Heart right ventricle (tissue), 16 donors: ENCODE results near the gene FGF21. TPM values are rescaled to one million over a fixed set of nuclear protein-coding genes. Genes with fewer than 3 reads are reported as not detected.

ENCODE experiments used
- ATAC-seq, 8 donors: fragments of 200-7000 bp; cut with Tn5 transposase; one replicate each; pipeline ENCODE4 v1.9.1; 2020; ENCODE audit warnings: mild to moderate bottlenecking in 8 of 8, moderate library complexity in 8 of 8, moderate number of reproducible peaks in 1 of 8
- DNase-seq, 2 donors: peaks; one replicate each; pipeline ENCODE4 v3.0.0-alpha.2; 2020
- H3K27ac ChIP-seq, 10 donors: fragments of 200-600 bp; sonication (generic) in 2 of 10; one replicate each; pipeline versions ENCODE4 v1.5.0 to v1.8.0; 2020 to 2022; ENCODE audit warnings: mild to moderate bottlenecking in 3 of 10
- H3K27me3 ChIP-seq, 7 donors: fragments of 200-600 bp; one replicate each; pipeline ENCODE4 v1.8.0; 2021 to 2022; ENCODE audit warnings: mild to moderate bottlenecking in 2 of 7
- H3K36me3 ChIP-seq, 9 donors: fragments of 200-600 bp; sonication (generic) in 1 of 9; one replicate each; pipeline versions ENCODE4 v1.5.0 to v1.8.0; 2020 to 2022; ENCODE audit warnings: mild to moderate bottlenecking in 2 of 9
- H3K4me1 ChIP-seq, 9 donors: fragments of 200-600 bp; sonication (generic) in 1 of 9; one replicate each; pipeline versions ENCODE4 v1.5.0 to v1.8.0; 2020 to 2022; ENCODE audit warnings: mild to moderate bottlenecking in 4 of 9
- H3K4me3 ChIP-seq, 10 donors: fragments of 200-600 bp; sonication (generic) in 2 of 10; one replicate each; pipeline versions ENCODE4 v1.5.0 to v1.8.0; 2020 to 2022; ENCODE audit warnings: mild to moderate bottlenecking in 7 of 10, moderate library complexity in 2 of 10
- H3K9me3 ChIP-seq, 11 donors: fragments of 200-600 bp in 10 of 11; sonication (generic) in 2 of 11; one replicate each; pipeline versions ENCODE4 v1.5.0 to v1.8.0; 2013 to 2022; ENCODE audit warnings: mild to moderate bottlenecking in 2 of 11, control low read depth in 1 of 11, moderate library complexity in 1 of 11
- WGBS, 2 donors: extraction: QIAGEN DNeasy Blood & Tissue Kit; methylation state at CpG; one replicate each; pipeline ENCODE4 v1.1.7; 2013; ENCODE audit warnings: inconsistent platforms in 1 of 2; 5-methylcytosine and 5-hydroxymethylcytosine counted together
- intact Hi-C, 10 donors: fragments of 100-400 bp; cut with DNase I; formaldehyde crosslinking; loops; one replicate each; pipeline versions ENCODE4 v1.11.1 to v1.14.2; 2022
- polyA plus RNA-seq, 2 donors: library from polyadenylated mRNA; stranded (reverse); fragments of 200-250 nt; gene quantifications; one replicate each; pipeline ENCODE4 v1.2.3, GENCODE V29; 2013
- total RNA-seq, 10 donors: library from RNA; stranded (reverse); fragmentation: NEBNext Ultra II Directional in 3 of 10; extraction: Animal tissue kit (Norgen Biotek cat#: 25700) in 3 of 10; gene quantifications; one replicate each; pipeline versions ENCODE4 v1.2.1 to v1.2.4, GENCODE V29; 2021 to 2023
- TF ChIP-seq, protein P1 (sequence below), 9 donors: fragments of 200-600 bp; sonication (generic) in 2 of 9; IDR thresholded peaks; one replicate each; pipeline versions ENCODE4 v1.5.0 to v1.8.0; 2021 to 2022; ENCODE audit warnings: antibody characterized with exemption in 9 of 9, mild to moderate bottlenecking in 5 of 9, moderate library complexity in 1 of 9
- donor health status: Arrhythmogenic right ventricular cardiomyopathy.
- donor health status: ischemic (EF 13 %, LVEDD 7.1; RV severe dilation, severe dysfunction).
- donor health status: healthy with polysubstance abuse.
- donor health status: DM: no; HTN: yes; CAD: no.
- donor health status: DM: no; HTN: no; CAD: no.
- donor health status: ischemic (EF 25% LVEDD 6.9; RV normal size, moderate dysfunction).
- donor health status: ischemic (EF 25% LVEDD 5.7; RV mildly dilated, moderate dysfunction).
- donor health status: healthy.
- donor health status: DM: yes; HTN: yes; CAD: no.
- donor health status: Ischemic cardiomyopathy.
- donor health status: ischemic (EF 35%, LVEDD 5.7; RV mildly dilated, moderate dysfunction).
- donor health status: nonischemic (EF 11% LVEDD 7.7; RV severe dilation, severe dysfunction).
- donor health status: DM: yes; HTN: yes; CAD: no.
- donor health status: PGD.
- donor health status: ischemic (EF 29% LVEDD 5.4; RV normal size, mild dysfunction).
- donor health status: nonischemic (EF 23%, LVEDD 6.1; RV moderate dilation, normal function).

Gene FGF21
- total and polyA plus RNA-seq, 12 donors: not detected

DNA sequence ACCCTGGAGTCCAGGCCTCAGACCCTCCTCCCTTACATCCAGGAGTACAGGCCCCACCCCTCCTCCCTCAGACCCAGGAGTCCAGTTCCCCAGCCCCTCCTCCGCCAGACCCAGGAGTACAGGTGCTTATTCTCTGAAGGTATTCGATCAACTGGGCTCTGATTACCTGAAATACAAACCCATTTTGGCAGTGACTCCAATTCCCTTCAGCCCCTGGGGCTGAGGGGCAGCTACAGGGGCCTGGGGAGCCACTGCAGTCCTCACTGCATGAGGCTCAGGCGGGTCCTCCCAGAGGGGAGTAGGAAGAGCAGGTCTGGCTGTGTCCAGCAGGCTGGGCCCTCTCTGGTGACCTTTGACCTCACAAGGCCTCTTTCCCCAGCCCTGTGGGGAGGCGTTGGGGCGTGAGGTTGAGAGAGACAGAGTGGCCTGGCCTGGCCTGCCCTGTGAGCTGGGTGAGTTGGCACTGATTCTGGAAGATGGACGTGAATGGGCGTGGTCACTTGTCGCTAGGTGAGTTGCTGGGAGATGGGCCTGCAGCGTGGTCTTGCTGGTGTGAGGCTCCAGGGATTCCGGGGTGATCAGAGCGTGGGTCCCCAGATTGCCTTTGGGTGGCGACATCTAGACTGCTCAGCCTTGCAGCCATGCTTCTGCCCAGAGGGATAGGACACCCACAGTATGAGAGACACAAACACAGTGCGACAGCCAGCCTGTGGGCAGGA, 52.4 kb downstream of the FGF21 start:
- whole genome bisulfite sequencing, 2 donors: 90 to 92% methylated on average over 13 of the region's 13 CpGs
- no peak for ATAC-seq
- intact Hi-C loops: no loop called here
- peaks cover 0 to 8% (median 0%) of the 10 kb centered on the region in 9 donors for H3K36me3 ChIP-seq
- no peak for DNase-seq
- TF ChIP-seq, protein P1, sequence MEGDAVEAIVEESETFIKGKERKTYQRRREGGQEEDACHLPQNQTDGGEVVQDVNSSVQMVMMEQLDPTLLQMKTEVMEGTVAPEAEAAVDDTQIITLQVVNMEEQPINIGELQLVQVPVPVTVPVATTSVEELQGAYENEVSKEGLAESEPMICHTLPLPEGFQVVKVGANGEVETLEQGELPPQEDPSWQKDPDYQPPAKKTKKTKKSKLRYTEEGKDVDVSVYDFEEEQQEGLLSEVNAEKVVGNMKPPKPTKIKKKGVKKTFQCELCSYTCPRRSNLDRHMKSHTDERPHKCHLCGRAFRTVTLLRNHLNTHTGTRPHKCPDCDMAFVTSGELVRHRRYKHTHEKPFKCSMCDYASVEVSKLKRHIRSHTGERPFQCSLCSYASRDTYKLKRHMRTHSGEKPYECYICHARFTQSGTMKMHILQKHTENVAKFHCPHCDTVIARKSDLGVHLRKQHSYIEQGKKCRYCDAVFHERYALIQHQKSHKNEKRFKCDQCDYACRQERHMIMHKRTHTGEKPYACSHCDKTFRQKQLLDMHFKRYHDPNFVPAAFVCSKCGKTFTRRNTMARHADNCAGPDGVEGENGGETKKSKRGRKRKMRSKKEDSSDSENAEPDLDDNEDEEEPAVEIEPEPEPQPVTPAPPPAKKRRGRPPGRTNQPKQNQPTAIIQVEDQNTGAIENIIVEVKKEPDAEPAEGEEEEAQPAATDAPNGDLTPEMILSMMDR (IDR thresholded peaks at IDR 0.05): no peak
- no peak overlapping the region for H3K27ac ChIP-seq
- H3K4me3 ChIP-seq: no peak overlapping the region
- H3K4me1 ChIP-seq: peaks cover 5 to 27% (median 22%) of the 10 kb centered on the region in 9 donors
- H3K27me3 ChIP-seq: no peaks in the 10 kb centered on the region
- no peaks in the 10 kb centered on the region for H3K9me3 ChIP-seq

Other genes starting within 250 kb of the FGF21 start
- 1 to 10 TPM in 4 of 10 donors, under 1 TPM in 6; 0.40 to 1.3 (median 0.88) TPM for gene LMTK3, start 243.7 kb upstream of the FGF21 start, total RNA-seq
- gene LMTK3, start 243.7 kb upstream of the FGF21 start, polyA plus RNA-seq: 1 to 10 TPM in 1 of 2 donors, under 1 TPM in 1; 0.12 to 1.5 TPM
- under 1 TPM in 3 of 10 donors, not detected in 7; 0.42 to 0.70 (median 0.42) TPM for gene SULT2B1, start 203.4 kb upstream of the FGF21 start, total RNA-seq
- under 1 TPM; 0.13 to 0.44 TPM for gene SULT2B1, start 203.4 kb upstream of the FGF21 start, polyA plus RNA-seq
- not detected for gene SPACA4, start 148.8 kb upstream of the FGF21 start, total RNA-seq
- gene SPACA4, start 148.8 kb upstream of the FGF21 start, polyA plus RNA-seq: not detected
- not detected for gene FAM83E, start 140.4 kb upstream of the FGF21 start, total RNA-seq
- under 1 TPM in 1 of 2 donors, not detected in 1; 0.01 TPM for gene FAM83E, start 140.4 kb upstream of the FGF21 start, polyA plus RNA-seq
- gene RPL18, start 136.3 kb upstream of the FGF21 start, total RNA-seq: 100 to 1,000 TPM; 493 to 753 (median 543) TPM
- 1,000 to 10,000 TPM; 1,418 to 2,257 TPM for gene RPL18, start 136.3 kb upstream of the FGF21 start, polyA plus RNA-seq
- gene SPHK2, start 136.0 kb upstream of the FGF21 start, total RNA-seq: 10 to 100 TPM in 2 of 10 donors, 1 to 10 TPM in 8; 5.7 to 13.0 (median 7.7) TPM
- gene SPHK2, start 136.0 kb upstream of the FGF21 start, polyA plus RNA-seq: 10 to 100 TPM in 1 of 2 donors, 1 to 10 TPM in 1; 8.7 to 15.9 TPM
- gene DBP, start 118.1 kb upstream of the FGF21 start, total RNA-seq: 10 to 100 TPM in 8 of 10 donors, 1 to 10 TPM in 2; 2.4 to 30.0 (median 12.8) TPM
- gene DBP, start 118.1 kb upstream of the FGF21 start, polyA plus RNA-seq: 10 to 100 TPM in 1 of 2 donors, 1 to 10 TPM in 1; 5.8 to 11.6 TPM
- gene CA11, start 109.3 kb upstream of the FGF21 start, total RNA-seq: 1 to 10 TPM; 1.8 to 9.6 (median 3.8) TPM
- gene CA11, start 109.3 kb upstream of the FGF21 start, polyA plus RNA-seq: 10 to 100 TPM in 1 of 2 donors, 1 to 10 TPM in 1; 3.2 to 24.5 TPM
- gene NTN5, start 82.5 kb upstream of the FGF21 start, total RNA-seq: under 1 TPM in 6 of 10 donors, not detected in 4; 0.17 to 0.68 (median 0.28) TPM
- under 1 TPM; 0.17 to 0.37 TPM for gene NTN5, start 82.5 kb upstream of the FGF21 start, polyA plus RNA-seq
- not detected for gene FUT2, start 59.6 kb upstream of the FGF21 start, total RNA-seq
- gene FUT2, start 59.6 kb upstream of the FGF21 start, polyA plus RNA-seq: under 1 TPM in 1 of 2 donors, not detected in 1; 0.07 TPM
- gene MAMSTR, start 35.8 kb upstream of the FGF21 start, total RNA-seq: 1 to 10 TPM; 1.9 to 7.5 (median 3.4) TPM
- gene MAMSTR, start 35.8 kb upstream of the FGF21 start, polyA plus RNA-seq: 1 to 10 TPM; 2.4 to 6.4 TPM
- gene RASIP1, start 14.9 kb upstream of the FGF21 start, total RNA-seq: 10 to 100 TPM; 13.6 to 23.5 (median 15.4) TPM
- 10 to 100 TPM; 19.9 to 27.3 TPM for gene RASIP1, start 14.9 kb upstream of the FGF21 start, polyA plus RNA-seq
- under 1 TPM in 9 of 10 donors, not detected in 1; 0.12 to 0.95 (median 0.68) TPM for gene IZUMO1, start 8.6 kb upstream of the FGF21 start, total RNA-seq
- gene IZUMO1, start 8.6 kb upstream of the FGF21 start, polyA plus RNA-seq: 1 to 10 TPM in 1 of 2 donors, under 1 TPM in 1; 0.39 to 1.3 TPM
- 1 to 10 TPM; 1.8 to 5.7 (median 2.7) TPM for gene FUT1, start 2.9 kb upstream of the FGF21 start, total RNA-seq
- 1 to 10 TPM; 2.2 to 5.4 TPM for gene FUT1, start 2.9 kb upstream of the FGF21 start, polyA plus RNA-seq
- 10 to 100 TPM; 49.9 to 77.8 (median 65.2) TPM for gene BCAT2, start 55.5 kb downstream of the FGF21 start, total RNA-seq
- 10 to 100 TPM; 43.7 to 96.7 TPM for gene BCAT2, start 55.5 kb downstream of the FGF21 start, polyA plus RNA-seq
- gene HSD17B14, start 81.0 kb downstream of the FGF21 start, total RNA-seq: 1 to 10 TPM; 1.1 to 5.3 (median 3.1) TPM
- 1 to 10 TPM; 2.4 to 2.7 TPM for gene HSD17B14, start 81.0 kb downstream of the FGF21 start, polyA plus RNA-seq
- gene PLEKHA4, start 113.1 kb downstream of the FGF21 start, total RNA-seq: 10 to 100 TPM; 18.5 to 70.6 (median 25.1) TPM
- gene PLEKHA4, start 113.1 kb downstream of the FGF21 start, polyA plus RNA-seq: 10 to 100 TPM; 29.3 to 29.5 TPM
- 100 to 1,000 TPM in 1 of 10 donors, 10 to 100 TPM in 9; 55.4 to 123 (median 73.7) TPM for gene PPP1R15A, start 116.9 kb downstream of the FGF21 start, total RNA-seq
- 100 to 1,000 TPM in 1 of 2 donors, 10 to 100 TPM in 1; 59.6 to 192 TPM for gene PPP1R15A, start 116.9 kb downstream of the FGF21 start, polyA plus RNA-seq
- gene TULP2, start 143.2 kb downstream of the FGF21 start, total RNA-seq: under 1 TPM in 5 of 10 donors, not detected in 5; 0.15 to 0.69 (median 0.49) TPM
- gene TULP2, start 143.2 kb downstream of the FGF21 start, polyA plus RNA-seq: under 1 TPM in 1 of 2 donors, not detected in 1; 0.22 TPM
- 100 to 1,000 TPM; 227 to 452 (median 311) TPM for gene NUCB1, start 144.8 kb downstream of the FGF21 start, total RNA-seq
- gene NUCB1, start 144.8 kb downstream of the FGF21 start, polyA plus RNA-seq: 100 to 1,000 TPM; 170 to 294 TPM
- under 1 TPM in 1 of 10 donors, not detected in 9; 0.51 TPM for gene DHDH, start 178.2 kb downstream of the FGF21 start, total RNA-seq
- gene DHDH, start 178.2 kb downstream of the FGF21 start, polyA plus RNA-seq: under 1 TPM in 1 of 2 donors, not detected in 1; 0.17 TPM
- gene BAX, start 199.4 kb downstream of the FGF21 start, total RNA-seq: 10 to 100 TPM; 11.5 to 41.5 (median 19.5) TPM
- gene BAX, start 199.4 kb downstream of the FGF21 start, polyA plus RNA-seq: 10 to 100 TPM; 17.6 to 37.4 TPM
- gene FTL, start 209.8 kb downstream of the FGF21 start, total RNA-seq: 1,000 to 10,000 TPM in 2 of 10 donors, 100 to 1,000 TPM in 8; 450 to 3,518 (median 637) TPM
- gene FTL, start 209.8 kb downstream of the FGF21 start, polyA plus RNA-seq: 1,000 to 10,000 TPM; 1,046 to 1,578 TPM
- gene GYS1, start 237.8 kb downstream of the FGF21 start, total RNA-seq: 100 to 1,000 TPM; 139 to 245 (median 201) TPM
- 100 to 1,000 TPM; 114 to 128 TPM for gene GYS1, start 237.8 kb downstream of the FGF21 start, polyA plus RNA-seq
- gene RUVBL2, start 238.4 kb downstream of the FGF21 start, total RNA-seq: 10 to 100 TPM; 40.1 to 60.4 (median 49.3) TPM
- gene RUVBL2, start 238.4 kb downstream of the FGF21 start, polyA plus RNA-seq: 100 to 1,000 TPM in 1 of 2 donors, 10 to 100 TPM in 1; 60.1 to 108 TPM